A673 (cell line): Measurements from ENCODE around the gene UQCRFS1. TPM values are rescaled to one million over a fixed set of nuclear protein-coding genes. Genes with fewer than 3 reads are reported as not detected.

Experiments
- BruUV-seq: library from RNA; stranded (reverse); fragments of 400-500 nt; replicated peaks from 2 replicates; lab custom pipeline; 2021; lab: Mats Ljungman, UMichigan
- CTCF ChIA-PET: fragments of 300-600 bp; sonication (Branson Sonifier 250); formaldehyde crosslinking; loops from one replicate; lab custom pipeline; 2022; ENCODE audit warnings: antibody characterized with exemption; lab: Charles Lee
- POLR2A ChIA-PET: fragments of 300-600 bp; sonication (Branson Sonifier 250); formaldehyde crosslinking; loops from one replicate; lab custom pipeline; 2022; ENCODE audit warnings: antibody characterized with exemption; ENCODE audit not compliant: low non-redundant PET; lab: Charles Lee
- DNase-seq: peaks from one replicate; pipeline ENCODE4 v3.0.0-alpha.2; 2015; ENCODE audit warnings: low spot score
- H3K27ac ChIP-seq: fragments of 200-600 bp; sonication (generic); 2 replicates; pipeline ENCODE4 v1.5.1; 2016; ENCODE audit warnings: mixed run types, low read depth, mild to moderate bottlenecking, mixed read lengths, antibody characterized with exemption, low read length; ENCODE audit not compliant: poor library complexity, severe bottlenecking
- H3K27me3 ChIP-seq: fragments of 200-600 bp; sonication (generic); replicated peaks from 2 replicates; pipeline ENCODE4 v1.6.1; 2017; ENCODE audit warnings: mixed run types, low read depth, mild to moderate bottlenecking, mixed read lengths, antibody characterized with exemption, low read length; ENCODE audit not compliant: insufficient read depth, poor library complexity
- H3K36me3 ChIP-seq: fragments of 200-600 bp; sonication (generic); 2 replicates; pipeline ENCODE4 v1.6.1; 2016; ENCODE audit warnings: mixed run types, mild to moderate bottlenecking, mixed read lengths, antibody characterized with exemption, low read length; ENCODE audit not compliant: insufficient read depth, poor library complexity, severe bottlenecking
- H3K4me1 ChIP-seq: fragments of 200-600 bp; sonication (generic); 2 replicates; pipeline ENCODE4 v1.6.1; 2017; ENCODE audit warnings: mixed run types, mild to moderate bottlenecking, mixed read lengths, antibody characterized with exemption, low read length; ENCODE audit not compliant: insufficient read depth, poor library complexity, severe bottlenecking
- H3K4me3 ChIP-seq: fragments of 200-600 bp; sonication (generic); 2 replicates; pipeline ENCODE4 v1.5.1; 2016; ENCODE audit warnings: low read depth, mixed run types, mild to moderate bottlenecking, mixed read lengths, low read length; ENCODE audit not compliant: poor library complexity, severe bottlenecking
- H3K9me3 ChIP-seq: fragments of 200-600 bp; sonication (generic); 2 replicates; pipeline ENCODE4 v1.6.1; 2016; ENCODE audit warnings: mixed run types, low read depth, mild to moderate bottlenecking, mixed read lengths, antibody characterized with exemption, low read length; ENCODE audit not compliant: poor library complexity, severe bottlenecking
- CTCF ChIP-seq: fragments of 300-800, 200-600 bp; sonication (generic); conservative IDR thresholded peaks from 2 replicates; pipeline ENCODE4 v1.5.1; 2017; ENCODE audit warnings: low read depth, mild to moderate bottlenecking, antibody characterized with exemption, low read length, moderate library complexity, mixed read lengths
- EZH2 ChIP-seq: fragments of 200-600 bp; sonication (generic); IDR thresholded peaks from 2 replicates; pipeline ENCODE4 v1.6.1; 2017; ENCODE audit warnings: borderline replicate concordance, low read depth, mild to moderate bottlenecking, mixed read lengths, antibody characterized with exemption, low read length; ENCODE audit not compliant: poor library complexity, severe bottlenecking
- intact Hi-C: fragments of 100-400 bp; cut with micrococcal nuclease; formaldehyde crosslinking; loops from one replicate; pipeline ENCODE4 v1.10.0; 2022; ENCODE audit not compliant: unreplicated experiment
- total RNA-seq: library from RNA; stranded (reverse); gene quantifications from 2 replicates; pipeline ENCODE4 v1.2.3, GENCODE V29; 2021

Gene UQCRFS1
- total RNA-seq, 1 experiment from 2014 or later: 47.3 TPM

GRCh38 chr19:29194658-29195057 is 18.3 kb downstream of the UQCRFS1 start:
- no peak overlapping the region for H3K27ac ChIP-seq
- ChIA-PET CTCF (no interaction called here), POLR2A (no interaction called here)
- no TSS peak for BruUV-seq
- H3K4me3 ChIP-seq: no peak overlapping the region
- no peak for DNase-seq
- H3K36me3 ChIP-seq: no peaks in the 10 kb centered on the region
- no peaks in the 10 kb centered on the region for H3K4me1 ChIP-seq
- intact Hi-C loops: no loop called here
- H3K27me3 ChIP-seq: no peaks in the 10 kb centered on the region
- peaks cover 5% of the 10 kb centered on the region for H3K9me3 ChIP-seq
- TF ChIP-seq EZH2: no peak

GRCh38 chr19:29193155-29193554 is 19.8 kb downstream of the UQCRFS1 start:
- H3K9me3 ChIP-seq: peaks cover 5% of the 10 kb centered on the region
- POLR2A ChIA-PET: no interaction called here
- H3K36me3 ChIP-seq: no peaks in the 10 kb centered on the region
- BruUV-seq: no TSS peak
- CTCF ChIA-PET: no interaction called here
- DNase-seq: no peak
- intact Hi-C loops: no loop called here
- TF ChIP-seq CTCF (no peak), EZH2 (no peak)
- no peaks in the 10 kb centered on the region for H3K4me1 ChIP-seq
- no peak overlapping the region for H3K27ac ChIP-seq
- H3K27me3 ChIP-seq: no peaks in the 10 kb centered on the region
- no peak overlapping the region for H3K4me3 ChIP-seq

- POLR2A ChIA-PET: no interaction called here
- CTCF ChIA-PET: no interaction called here
- Histone ChIP-seq H3K9me3 (peaks cover 5% of the 10 kb centered on the region), H3K27ac (no peak overlapping the region), H3K27me3 (no peaks in the 10 kb centered on the region), H3K36me3 (no peaks in the 10 kb centered on the region), H3K4me3 (no peak overlapping the region), H3K4me1 (no peaks in the 10 kb centered on the region)
- no peak for TF ChIP-seq CTCF
- TF ChIP-seq EZH2: no peak
- BruUV-seq: no TSS peak
- no peak for DNase-seq
- intact Hi-C loops: no loop called here
Observed at GRCh38 chr19:29191005-29191404, 21.9 kb downstream of the UQCRFS1 start.

DNA sequence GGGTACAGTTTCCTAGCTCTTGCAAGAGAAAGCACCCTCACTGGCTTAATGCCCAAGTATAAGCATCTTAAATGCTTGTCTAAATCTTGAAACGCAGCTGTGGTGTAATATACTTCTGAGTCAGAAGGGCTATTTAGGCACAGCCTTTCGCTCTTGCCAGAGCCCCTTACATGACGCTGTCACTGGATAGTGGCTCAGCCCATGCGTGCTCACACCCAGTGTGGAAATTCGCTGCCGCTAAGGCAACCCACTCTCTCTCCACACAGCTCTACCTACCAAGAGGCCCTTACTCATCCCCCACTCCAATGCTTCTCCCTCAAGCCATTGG is 24.0 kb downstream of the UQCRFS1 start:
- ChIA-PET POLR2A (no interaction called here), CTCF (no interaction called here)
- H3K36me3 ChIP-seq: no peaks in the 10 kb centered on the region
- H3K27me3 ChIP-seq: no peaks in the 10 kb centered on the region
- TF ChIP-seq CTCF (no peak), EZH2 (no peak)
- H3K4me3 ChIP-seq: no peak overlapping the region
- no peak for DNase-seq
- H3K9me3 ChIP-seq: peaks cover 5% of the 10 kb centered on the region
- H3K4me1 ChIP-seq: no peaks in the 10 kb centered on the region
- H3K27ac ChIP-seq: no peak overlapping the region
- no TSS peak for BruUV-seq
- intact Hi-C loops: no loop called here
